DND-41 (cell line): ENCODE measurements around the gene TTBK2.

Source experiments
- ATAC-seq: fragments of 200-7000 bp; cut with Tn5 transposase; 3 replicates; pipeline ENCODE4 v1.9.1; 2021; ENCODE audit warnings: low read depth; ENCODE audit not compliant: insufficient read depth
- DNase-seq: peaks from one replicate; pipeline ENCODE4 v3.0.0-alpha.2; 2020
- H2AFZ ChIP-seq: 2 replicates; pipeline ENCODE4 v1.6.0; 2012; ENCODE audit warnings: low read depth, low read length
- H3K27ac ChIP-seq: 2 replicates; pipeline ENCODE4 v1.5.1; 2012; ENCODE audit warnings: low read length, inconsistent platforms
- H3K27me3 ChIP-seq: fragments of 200-600 bp; sonication (generic); 2 replicates; pipeline ENCODE4 v1.6.0; 2012; ENCODE audit warnings: low read length, mild to moderate bottlenecking, inconsistent platforms; ENCODE audit not compliant: insufficient read depth, poor library complexity
- H3K36me3 ChIP-seq: 2 replicates; pipeline ENCODE4 v1.5.1; 2012; ENCODE audit warnings: low read length, inconsistent platforms; ENCODE audit not compliant: insufficient read depth
- H3K4me1 ChIP-seq: 2 replicates; pipeline ENCODE4 v1.5.1; 2012; ENCODE audit warnings: mild to moderate bottlenecking, low read length; ENCODE audit not compliant: insufficient read depth
- H3K4me2 ChIP-seq: 2 replicates; pipeline ENCODE4 v1.6.0; 2012; ENCODE audit warnings: mild to moderate bottlenecking, moderate library complexity, low read length, inconsistent platforms; ENCODE audit not compliant: insufficient read depth
- H3K4me3 ChIP-seq, 2 experiments: fragments of 200-600 bp in 1 of 2; shearing (Covaris generic) in 1 of 2; 2 replicates each; pipeline ENCODE4 v1.5.1; 2012 to 2016; ENCODE audit warnings: inconsistent platforms in 2 of 2, low read length in 2 of 2, mild to moderate bottlenecking in 2 of 2, low read depth in 1 of 2, moderate library complexity in 1 of 2
- H3K79me2 ChIP-seq: 2 replicates; pipeline ENCODE4 v1.6.0; 2012; ENCODE audit warnings: low read length, inconsistent platforms; ENCODE audit not compliant: insufficient read depth
- H3K9ac ChIP-seq: 2 replicates; pipeline ENCODE4 v1.6.0; 2012; ENCODE audit warnings: low read depth, mild to moderate bottlenecking, inconsistent platforms, low read length, moderate library complexity
- H3K9me3 ChIP-seq: 2 replicates; pipeline ENCODE4 v1.5.1; 2012; ENCODE audit warnings: low read length, moderate library complexity, mild to moderate bottlenecking, inconsistent platforms; ENCODE audit not compliant: insufficient read depth, severe bottlenecking
- H4K20me1 ChIP-seq: 2 replicates; pipeline ENCODE4 v1.6.0; 2012; ENCODE audit warnings: low read length; ENCODE audit not compliant: insufficient read depth
- EZH2 ChIP-seq: IDR thresholded peaks from 3 replicates; pipeline ENCODE4 v1.6.1; 2012; ENCODE audit warnings: borderline replicate concordance, low read depth, mild to moderate bottlenecking, moderate library complexity, low read length, inconsistent platforms; ENCODE audit not compliant: severe bottlenecking
- TF ChIP-seq, protein P1 (sequence below): IDR thresholded peaks from 2 replicates; pipeline ENCODE4 v1.5.1; 2012; ENCODE audit warnings: borderline replicate concordance, low read length, moderate library complexity, mild to moderate bottlenecking; ENCODE audit not compliant: poor library complexity, severe bottlenecking; ENCODE audit errors: extremely low read depth

The TTBK2 gene

DNA sequence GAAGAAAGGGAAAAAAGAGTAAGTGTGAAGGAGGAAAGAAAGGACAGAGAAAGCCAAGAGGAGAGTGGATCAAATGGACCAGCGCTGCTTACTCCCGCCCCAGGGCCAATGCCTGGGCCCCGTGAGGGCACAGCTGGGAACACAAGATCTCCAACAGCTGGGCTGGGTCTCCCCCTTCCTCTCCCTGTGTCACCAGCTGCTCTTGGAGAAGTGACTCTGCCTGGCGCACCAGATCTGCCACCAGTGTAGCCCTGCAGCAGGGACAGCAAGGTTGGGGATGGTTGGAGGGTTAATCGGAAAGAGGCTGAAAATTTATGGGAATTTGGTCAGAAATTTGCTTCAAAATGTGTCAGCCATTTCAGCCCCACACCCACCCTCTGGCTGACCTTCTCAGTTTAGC lies 192.0 kb downstream of the TTBK2 start:
- Histone ChIP-seq H3K79me2 (no peaks in the 10 kb centered on the region), H3K27ac (no peak overlapping the region), H3K9ac (no peak overlapping the region), H3K36me3 (peaks cover 100% of the 10 kb centered on the region), H4K20me1 (no peaks in the 10 kb centered on the region; the same call in none of the 2 replicates), H3K4me3 (no peak overlapping the region), H3K9me3 (no peaks in the 10 kb centered on the region), H2AFZ (no peak overlapping the region), H3K27me3 (no peaks in the 10 kb centered on the region), H3K4me1 (no peaks in the 10 kb centered on the region), H3K4me2 (no peak overlapping the region)
- TF ChIP-seq, protein P1, sequence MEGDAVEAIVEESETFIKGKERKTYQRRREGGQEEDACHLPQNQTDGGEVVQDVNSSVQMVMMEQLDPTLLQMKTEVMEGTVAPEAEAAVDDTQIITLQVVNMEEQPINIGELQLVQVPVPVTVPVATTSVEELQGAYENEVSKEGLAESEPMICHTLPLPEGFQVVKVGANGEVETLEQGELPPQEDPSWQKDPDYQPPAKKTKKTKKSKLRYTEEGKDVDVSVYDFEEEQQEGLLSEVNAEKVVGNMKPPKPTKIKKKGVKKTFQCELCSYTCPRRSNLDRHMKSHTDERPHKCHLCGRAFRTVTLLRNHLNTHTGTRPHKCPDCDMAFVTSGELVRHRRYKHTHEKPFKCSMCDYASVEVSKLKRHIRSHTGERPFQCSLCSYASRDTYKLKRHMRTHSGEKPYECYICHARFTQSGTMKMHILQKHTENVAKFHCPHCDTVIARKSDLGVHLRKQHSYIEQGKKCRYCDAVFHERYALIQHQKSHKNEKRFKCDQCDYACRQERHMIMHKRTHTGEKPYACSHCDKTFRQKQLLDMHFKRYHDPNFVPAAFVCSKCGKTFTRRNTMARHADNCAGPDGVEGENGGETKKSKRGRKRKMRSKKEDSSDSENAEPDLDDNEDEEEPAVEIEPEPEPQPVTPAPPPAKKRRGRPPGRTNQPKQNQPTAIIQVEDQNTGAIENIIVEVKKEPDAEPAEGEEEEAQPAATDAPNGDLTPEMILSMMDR = no peak
- no peak for TF ChIP-seq EZH2
- no peak for ATAC-seq
- no peak for DNase-seq

DNA sequence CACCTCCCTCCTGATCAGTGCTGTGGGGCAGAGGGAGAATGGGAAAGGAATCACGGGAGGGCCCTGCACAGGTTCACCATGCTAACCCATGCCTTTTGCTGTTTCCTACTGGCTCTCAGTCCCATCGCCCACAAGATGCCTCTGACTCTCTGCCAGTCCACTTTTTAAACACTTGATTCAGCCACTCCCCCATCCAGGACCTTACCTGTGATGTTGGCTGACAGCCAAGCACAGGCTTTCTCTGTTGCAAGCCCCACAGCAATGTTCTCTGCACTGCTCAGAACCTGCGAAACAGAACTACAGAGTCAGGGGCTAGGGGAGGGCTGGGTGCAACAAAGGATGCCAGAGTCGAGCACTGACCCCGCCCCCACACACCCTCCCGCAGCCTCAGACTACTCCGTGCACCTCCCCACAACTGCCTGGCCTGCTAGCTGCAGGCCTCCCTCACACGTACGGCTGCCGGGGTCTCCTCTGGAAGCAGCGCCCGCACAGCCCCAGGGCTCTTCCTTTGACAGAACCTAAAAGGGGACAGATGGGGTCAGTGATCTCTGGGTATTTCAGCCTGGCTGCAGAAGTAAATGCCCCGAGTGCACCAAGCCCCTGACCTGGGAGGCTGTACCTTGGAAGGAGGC lies 192.7 kb downstream of the TTBK2 start:
- no peaks in the 10 kb centered on the region for H3K79me2 ChIP-seq
- no peak for ATAC-seq
- H3K4me1 ChIP-seq = no peaks in the 10 kb centered on the region
- H3K27ac ChIP-seq = no peak overlapping the region
- no peak overlapping the region for H3K4me2 ChIP-seq
- no peak overlapping the region for H3K9ac ChIP-seq
- DNase-seq = no peak
- peaks cover 100% of the 10 kb centered on the region for H3K36me3 ChIP-seq
- no peaks in the 10 kb centered on the region for H3K27me3 ChIP-seq
- no peaks in the 10 kb centered on the region; the same call in none of the 2 replicates for H4K20me1 ChIP-seq
- H3K4me3 ChIP-seq = no peak overlapping the region
- H3K9me3 ChIP-seq = no peaks in the 10 kb centered on the region
- no peak overlapping the region for H2AFZ ChIP-seq
- TF ChIP-seq EZH2 = no peak
- TF ChIP-seq, protein P1 = no peak

DNA sequence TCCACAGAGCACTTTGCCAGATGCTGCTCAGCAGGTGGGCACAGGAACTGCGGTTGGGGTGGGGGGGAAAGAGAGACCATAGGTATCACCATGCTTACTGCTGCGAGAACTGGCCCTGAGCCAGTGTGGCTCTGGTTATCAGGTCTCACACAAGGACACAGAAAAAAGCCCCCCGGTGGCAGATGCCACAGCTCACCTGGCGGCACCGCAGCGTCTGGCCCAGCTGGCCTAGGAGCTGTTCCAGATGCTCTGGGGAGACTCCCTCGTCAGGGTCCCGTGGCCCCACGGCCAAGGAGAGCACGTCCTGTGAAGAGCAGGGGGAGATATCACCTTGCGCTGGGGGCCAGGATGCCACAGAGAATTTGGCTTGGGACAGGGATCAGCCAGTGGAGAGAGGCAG lies 194.5 kb downstream of the TTBK2 start:
- Histone ChIP-seq H2AFZ (no peak overlapping the region), H3K36me3 (peaks cover 92% of the 10 kb centered on the region), H3K9ac (no peak overlapping the region), H3K4me3 (no peak overlapping the region), H3K79me2 (no peaks in the 10 kb centered on the region), H3K4me1 (no peaks in the 10 kb centered on the region), H4K20me1 (no peaks in the 10 kb centered on the region; the same call in 1 of the 2 replicates), H3K9me3 (no peaks in the 10 kb centered on the region), H3K4me2 (no peak overlapping the region), H3K27ac (no peak overlapping the region), H3K27me3 (no peaks in the 10 kb centered on the region)
- DNase-seq (no peak), ATAC-seq (no peak)
- TF ChIP-seq, protein P1 = no peak
- no peak for TF ChIP-seq EZH2
